GM19328 (cell line): Measurements from ENCODE around the gene LY86.

Source experiments
- ATAC-seq: cut with Tn5 transposase; IDR thresholded peaks from one replicate; pipeline ENCODE4 v1.9.1; 2021; ENCODE audit warnings: mild to moderate bottlenecking, moderate library complexity; ENCODE audit not compliant: unreplicated experiment

Gene LY86

DNA sequence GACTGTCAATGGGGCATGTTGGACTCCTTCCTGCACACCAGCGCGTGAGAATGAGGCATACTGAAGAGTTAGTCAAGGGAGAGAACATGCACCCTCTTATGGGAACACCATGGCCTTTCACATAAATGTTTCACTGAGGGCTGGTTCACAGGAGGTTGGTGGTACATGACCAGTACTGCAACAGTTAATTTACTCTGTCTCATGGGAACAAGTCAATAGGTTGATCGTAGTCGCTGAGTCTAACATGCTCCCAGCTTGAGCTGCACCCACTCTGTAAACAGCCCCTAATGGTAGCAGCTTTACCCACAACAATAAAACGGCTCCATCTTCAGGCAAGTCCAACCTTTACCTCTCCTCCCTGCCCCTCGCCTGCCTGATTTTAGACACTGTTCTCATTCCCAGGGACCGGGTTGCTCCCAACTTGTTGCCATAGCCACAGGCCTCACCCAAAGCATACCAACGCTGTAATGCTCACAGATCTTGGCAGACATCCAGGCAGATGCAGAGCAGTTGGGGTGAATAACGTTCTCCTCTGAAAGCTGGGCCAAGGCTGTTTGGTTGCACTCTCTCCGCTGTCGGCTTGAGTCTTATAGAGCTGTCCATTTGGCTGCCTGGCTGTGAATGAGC lies 111.3 kb downstream of the LY86 start:
- no peak for ATAC-seq

DNA sequence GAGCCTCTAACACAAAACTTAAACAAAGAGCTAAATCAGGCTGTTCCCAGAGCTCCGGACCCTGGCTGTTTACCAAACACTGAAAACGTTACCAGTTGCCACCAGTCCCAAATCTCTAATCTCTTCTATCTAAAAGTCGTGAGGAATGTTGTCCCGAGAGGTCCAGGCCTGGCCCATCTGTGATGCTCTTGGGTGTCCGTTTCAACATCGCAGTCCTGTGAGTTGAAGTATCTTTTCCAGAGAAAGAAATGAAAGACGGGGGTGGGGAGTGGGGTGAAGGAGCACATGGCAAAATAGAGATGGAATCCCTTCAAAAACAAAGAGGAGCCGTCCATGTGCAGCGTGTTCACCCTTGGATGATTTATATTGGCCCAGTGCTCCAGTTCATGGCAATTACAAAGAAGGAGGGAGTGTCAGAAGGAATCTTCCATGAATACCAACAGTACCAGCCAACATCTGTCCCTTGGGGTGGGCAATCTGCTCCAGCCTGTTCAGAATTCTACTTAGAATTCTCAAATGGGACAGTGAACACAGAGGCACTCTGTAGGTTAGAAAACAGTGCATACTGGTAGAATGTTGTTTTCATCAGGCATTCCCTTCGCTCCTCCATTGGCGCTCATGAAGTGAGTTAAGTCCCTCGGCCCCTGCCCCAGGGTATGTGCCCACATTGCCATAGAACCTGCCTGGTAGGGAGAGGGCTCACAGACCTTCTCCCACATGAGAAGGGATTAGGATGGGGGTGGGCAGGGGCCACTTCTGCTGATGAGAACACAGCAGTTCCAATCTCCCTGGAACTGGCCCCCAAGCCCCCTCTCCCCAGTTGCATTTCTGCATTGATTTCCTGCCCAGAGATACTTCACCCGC lies 112.1 kb downstream of the LY86 start:
- no peak for ATAC-seq

DNA sequence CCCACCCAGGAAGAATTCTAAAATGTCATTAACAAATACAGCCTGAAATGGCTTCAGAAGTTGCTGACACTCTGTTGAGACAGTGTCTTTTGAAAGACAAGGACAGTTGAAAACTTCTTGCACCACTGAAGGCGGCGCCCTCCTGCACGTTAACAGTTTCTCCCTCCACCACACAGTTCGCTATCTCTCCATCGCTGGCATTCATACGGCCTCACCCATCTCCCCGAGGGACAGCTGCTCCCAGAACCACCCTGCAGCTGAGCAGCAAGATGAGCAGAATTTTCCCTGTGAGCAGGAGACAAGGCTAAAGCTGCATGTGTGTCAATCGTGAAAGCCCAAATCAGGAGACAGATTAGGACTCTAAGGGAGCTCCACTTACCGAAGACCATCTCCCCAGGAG lies 113.3 kb downstream of the LY86 start:
- ATAC-seq = no peak

DNA sequence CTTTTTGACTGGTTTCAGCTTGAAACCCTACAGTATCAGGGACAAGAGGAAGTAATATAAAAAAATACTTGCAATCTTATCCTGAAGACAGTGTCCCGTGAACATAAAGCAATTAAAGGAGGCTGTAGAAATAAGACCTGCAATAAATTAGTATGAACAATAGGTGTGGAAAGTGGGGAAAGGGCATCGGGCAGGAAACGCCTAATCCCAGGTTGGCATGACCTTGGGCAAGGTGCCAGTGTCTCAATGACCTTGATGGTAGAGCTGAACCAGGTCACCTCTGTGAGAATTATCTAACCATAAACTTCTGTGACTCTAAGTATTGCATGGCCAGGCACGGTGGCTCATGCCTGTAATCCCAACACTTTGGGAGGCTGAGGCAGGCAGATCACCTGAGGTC lies 115.2 kb downstream of the LY86 start:
- ATAC-seq = no peak
